Stromal cell of bone marrow (primary cell): ENCODE measurements around the gene SYNDIG1.

Experiments used
- DNase-seq: peaks from one replicate; pipeline ENCODE4 v3.0.0-alpha.2; 2012; ENCODE audit warnings: low read depth

The SYNDIG1 gene

GRCh38 chr20:24694157-24694726 is 224.8 kb downstream of the SYNDIG1 start:
- DNase-seq: no peak

DNA sequence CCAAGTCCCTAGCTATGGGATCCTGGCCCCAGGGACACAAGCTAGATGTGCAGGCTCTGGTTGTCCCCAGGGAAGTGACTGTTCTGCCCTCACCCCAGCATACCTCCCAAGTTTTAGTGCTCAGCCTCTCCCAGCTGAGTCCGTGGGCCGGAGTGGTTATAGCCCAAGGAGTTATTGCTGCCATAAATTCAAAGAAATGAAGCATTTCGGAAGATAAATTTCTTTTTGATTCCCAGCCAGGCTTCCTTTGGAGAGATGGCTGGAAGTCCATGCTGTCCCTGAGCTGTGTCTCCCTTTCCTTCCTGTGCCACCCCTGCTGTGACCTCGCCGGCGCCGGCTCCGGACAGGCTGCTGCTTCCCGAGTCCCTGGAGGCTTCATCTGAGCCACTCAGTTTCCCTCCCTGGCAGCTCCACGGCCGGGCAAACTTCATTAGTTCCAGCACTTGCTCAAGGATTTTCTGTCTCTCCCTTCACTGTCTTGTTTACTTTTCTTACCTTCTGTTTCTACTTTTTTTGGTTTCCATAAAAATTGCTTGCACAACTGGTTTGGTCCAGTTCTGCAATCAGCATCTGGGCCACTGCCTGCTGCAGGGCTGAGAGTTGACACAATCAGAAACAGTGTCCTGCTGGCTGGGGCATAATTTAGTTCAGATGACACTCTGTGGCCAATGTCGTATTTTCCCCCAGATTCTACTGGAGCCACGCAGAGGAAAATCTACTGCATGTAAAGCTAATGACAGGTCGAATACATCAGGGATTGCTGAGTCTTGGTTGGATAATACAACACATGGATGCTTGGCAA is 225.5 kb downstream of the SYNDIG1 start:
- no peak for DNase-seq

GRCh38 chr20:24695529-24696225 is 226.2 kb downstream of the SYNDIG1 start:
- no peak for DNase-seq

GRCh38 chr20:24696396-24696795 is 227.0 kb downstream of the SYNDIG1 start:
- DNase-seq: no peak

GRCh38 chr20:24697411-24697810 is 228.0 kb downstream of the SYNDIG1 start:
- DNase-seq: no peak

- DNase-seq: no peak
These were observed 228.8 kb downstream of the SYNDIG1 start for GRCh38 chr20:24698189-24698588.

DNA sequence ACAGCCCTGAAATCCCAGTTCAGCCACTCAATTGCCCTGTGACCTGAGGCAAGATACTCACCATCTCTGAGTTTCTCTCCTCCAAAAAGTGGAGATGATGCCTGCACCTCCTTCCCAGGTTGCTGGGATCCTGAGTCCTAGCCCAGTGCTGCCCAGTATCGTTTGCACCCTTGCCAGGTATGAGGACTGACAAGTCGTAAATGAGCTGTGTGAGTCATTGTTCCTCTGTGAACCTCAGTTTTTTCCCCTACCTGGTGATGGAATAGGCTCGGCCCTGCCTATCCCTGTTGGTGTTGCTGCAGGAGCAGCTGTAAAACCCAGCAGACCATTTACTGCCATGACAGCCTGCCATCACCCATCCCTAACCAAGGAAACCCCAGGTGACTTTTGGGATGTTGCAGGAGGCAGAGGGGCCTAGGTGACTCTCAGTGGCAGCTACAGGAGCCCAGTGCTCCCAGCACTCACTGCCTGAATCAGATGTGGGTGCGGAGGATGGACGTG is 229.3 kb downstream of the SYNDIG1 start:
- no peak for DNase-seq

- no peak for DNase-seq
These were observed 230.1 kb downstream of the SYNDIG1 start for GRCh38 chr20:24699321-24700165.

DNA sequence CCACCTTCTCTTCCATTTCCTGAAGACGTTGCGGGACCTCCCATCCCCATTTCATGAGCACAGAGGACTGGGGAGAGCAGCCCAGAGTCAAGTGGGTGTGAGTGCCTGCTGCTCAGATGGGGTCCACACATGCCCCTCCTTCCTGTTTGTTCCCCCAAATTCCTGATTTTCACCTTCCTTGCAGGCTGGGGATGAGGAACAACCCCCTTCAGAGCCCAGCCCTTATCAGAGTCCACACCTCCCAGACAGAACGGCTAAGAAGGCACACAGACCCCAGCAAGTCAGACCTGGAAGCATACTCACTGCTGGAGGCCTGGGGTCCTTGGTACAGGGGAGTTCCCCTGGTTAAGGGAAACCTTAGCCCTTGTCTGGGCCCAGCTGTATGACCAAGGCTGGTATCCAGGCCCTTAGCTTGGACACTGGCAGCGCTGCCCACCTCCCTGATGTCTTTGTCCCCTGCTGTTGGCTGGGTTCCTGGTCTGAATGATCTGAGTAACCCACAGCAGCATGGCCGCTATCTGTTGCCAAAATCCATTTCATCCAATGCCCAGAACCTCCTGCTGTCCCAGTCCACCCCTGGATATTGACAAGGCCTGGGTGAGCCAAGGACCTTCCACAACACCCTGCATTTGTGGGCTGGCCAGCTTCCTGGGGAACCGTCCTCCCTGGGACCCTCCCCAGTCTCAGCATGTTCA is 230.9 kb downstream of the SYNDIG1 start:
- DNase-seq: no peak

DNA sequence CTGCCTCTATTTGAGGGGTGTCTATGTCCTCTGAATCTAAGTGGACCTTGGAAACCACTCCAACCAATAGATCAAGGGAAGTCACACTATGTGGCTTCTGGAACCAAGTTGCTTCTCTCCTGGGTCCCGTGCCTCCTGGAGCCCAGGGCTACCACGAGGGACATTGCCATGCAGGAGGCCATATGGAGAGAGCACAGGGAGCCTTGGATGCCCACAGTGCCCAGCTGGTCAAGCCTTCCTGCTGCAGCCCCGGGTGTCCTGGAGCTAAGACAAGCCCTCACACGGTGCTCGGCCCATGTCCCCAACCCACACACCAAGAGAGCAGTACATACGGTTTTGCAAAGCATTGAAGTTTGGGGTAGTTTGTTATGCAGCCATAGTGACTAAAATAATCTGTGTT is 231.6 kb downstream of the SYNDIG1 start:
- DNase-seq: no peak

DNA sequence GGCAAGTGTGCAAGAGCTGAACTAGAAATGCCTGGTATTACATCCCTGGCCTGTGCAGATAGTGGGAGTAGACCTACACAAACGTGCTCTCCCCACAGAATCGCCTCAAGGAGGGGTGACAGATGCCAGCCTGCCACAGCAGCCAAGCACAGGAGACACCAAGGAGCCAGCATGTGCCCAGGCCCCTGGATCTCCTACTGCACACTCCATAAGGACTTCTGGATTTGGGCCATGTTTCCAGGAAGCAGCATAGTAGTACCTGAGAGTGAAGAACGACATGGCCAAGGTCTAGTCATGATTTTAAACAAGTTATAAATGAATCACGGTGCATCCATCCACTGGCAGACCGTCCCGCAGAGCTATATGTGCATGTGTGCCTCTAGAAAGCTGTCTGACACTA is 232.2 kb downstream of the SYNDIG1 start:
- DNase-seq: no peak

DNA sequence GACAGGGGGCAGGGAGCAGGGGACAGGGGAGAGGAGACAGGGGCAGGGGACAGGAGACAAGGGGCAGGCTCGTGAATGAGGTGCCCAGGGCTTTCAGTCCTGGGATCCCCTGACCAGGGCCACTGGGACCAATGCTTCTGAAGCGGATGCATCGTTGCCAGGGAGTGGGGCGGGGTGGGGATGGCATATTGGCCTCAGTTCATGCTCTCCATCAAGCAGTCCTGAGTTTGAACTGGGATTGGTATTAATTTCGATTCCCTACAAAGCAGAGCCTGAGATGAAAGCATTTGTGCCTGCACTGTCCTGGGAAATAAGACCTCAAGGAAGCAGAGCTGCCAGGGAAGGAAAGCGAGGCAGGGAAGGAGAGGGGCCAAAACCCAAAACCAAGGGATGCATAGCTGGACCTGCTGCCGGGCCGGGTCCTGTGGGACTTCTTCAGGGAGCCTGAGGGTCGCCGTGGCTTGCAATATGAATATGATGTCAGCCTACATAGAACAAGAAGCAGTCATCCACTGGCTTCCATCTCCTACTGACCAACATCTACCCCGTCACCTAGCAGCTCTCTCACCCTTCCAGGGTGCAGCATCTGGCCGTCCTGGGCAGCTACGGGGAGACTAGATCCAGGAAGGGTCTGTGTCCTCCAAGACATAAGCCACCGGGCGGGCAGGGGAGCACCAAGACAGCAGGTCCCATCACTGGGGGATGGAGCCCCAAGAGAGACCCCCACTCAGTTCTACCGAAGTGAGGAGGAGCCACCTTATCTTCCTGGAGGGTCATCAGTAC is 233.3 kb downstream of the SYNDIG1 start:
- DNase-seq: no peak

- DNase-seq: no peak
These were observed 233.8 kb downstream of the SYNDIG1 start for GRCh38 chr20:24703284-24703610.

DNA sequence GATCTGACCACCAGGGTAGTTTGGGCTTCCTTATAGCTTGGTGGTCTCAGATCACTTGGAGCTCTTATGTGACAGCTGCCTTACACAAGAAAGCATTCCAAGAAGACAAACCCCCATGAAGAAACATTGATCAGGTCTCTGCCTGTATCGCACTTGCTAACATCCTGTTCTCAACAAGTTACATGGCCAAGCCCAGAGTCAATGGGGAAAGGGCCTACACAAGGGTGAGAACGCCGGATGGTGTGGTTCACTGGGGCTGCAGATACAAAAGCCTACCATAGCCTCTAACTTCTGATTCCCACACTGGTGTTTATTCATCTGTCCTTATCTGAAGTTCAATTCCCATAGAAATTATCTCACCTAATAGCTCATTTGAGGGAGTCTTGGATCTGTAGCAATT is 235.5 kb downstream of the SYNDIG1 start:
- DNase-seq: no peak

GRCh38 chr20:24705486-24705885 is 236.1 kb downstream of the SYNDIG1 start:
- peak; percentile 44 for DNase-seq

DNA sequence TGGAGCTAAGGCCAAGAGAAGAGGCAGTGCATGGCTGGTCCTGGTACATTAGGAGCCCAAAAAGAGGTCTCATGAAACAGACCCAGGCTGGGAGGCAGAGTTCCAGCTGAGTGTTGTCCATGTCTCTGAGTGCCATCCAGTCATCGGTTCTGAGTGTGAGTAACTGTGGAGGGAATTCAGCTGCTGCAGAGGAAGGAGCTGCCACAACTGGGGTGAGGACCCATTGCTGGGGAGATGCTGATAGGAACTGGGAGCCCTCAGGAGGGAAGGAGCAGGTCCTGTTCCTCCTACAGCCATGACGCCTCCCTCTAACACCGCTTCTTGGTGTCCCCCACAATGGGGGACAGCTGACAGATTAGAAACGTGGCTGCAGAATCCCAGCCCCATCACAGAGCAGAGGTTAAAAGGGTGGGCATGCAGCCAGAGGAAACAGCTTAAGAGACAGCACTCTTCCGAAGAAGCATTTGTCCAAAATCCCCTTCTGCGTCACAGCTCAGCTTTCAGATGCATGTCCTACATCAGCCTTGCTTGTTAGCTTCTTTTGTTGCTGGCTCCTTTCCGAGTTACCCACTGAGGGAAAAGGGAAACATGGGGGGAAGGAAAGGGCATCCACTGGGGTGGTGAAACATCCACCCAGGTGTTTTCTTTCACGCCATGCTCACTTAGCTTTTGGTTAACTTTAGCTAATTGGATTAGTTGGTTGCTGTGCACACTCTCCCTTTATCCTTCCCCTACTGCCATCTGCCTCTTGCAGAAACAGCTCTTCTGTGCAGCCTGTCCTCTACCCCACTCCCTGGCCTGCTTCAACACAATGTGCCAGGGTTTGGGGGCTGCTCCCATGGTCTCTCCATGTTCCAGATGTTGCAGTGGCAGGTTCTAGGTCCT is 239.2 kb downstream of the SYNDIG1 start:
- DNase-seq: no peak
